ENCODE results near the gene NR6A1.

Gene NR6A1

GRCh38 chr9:124723352-124723751 lies 47.8 kb downstream of the NR6A1 start:
- TF ChIP-seq, protein P1, sequence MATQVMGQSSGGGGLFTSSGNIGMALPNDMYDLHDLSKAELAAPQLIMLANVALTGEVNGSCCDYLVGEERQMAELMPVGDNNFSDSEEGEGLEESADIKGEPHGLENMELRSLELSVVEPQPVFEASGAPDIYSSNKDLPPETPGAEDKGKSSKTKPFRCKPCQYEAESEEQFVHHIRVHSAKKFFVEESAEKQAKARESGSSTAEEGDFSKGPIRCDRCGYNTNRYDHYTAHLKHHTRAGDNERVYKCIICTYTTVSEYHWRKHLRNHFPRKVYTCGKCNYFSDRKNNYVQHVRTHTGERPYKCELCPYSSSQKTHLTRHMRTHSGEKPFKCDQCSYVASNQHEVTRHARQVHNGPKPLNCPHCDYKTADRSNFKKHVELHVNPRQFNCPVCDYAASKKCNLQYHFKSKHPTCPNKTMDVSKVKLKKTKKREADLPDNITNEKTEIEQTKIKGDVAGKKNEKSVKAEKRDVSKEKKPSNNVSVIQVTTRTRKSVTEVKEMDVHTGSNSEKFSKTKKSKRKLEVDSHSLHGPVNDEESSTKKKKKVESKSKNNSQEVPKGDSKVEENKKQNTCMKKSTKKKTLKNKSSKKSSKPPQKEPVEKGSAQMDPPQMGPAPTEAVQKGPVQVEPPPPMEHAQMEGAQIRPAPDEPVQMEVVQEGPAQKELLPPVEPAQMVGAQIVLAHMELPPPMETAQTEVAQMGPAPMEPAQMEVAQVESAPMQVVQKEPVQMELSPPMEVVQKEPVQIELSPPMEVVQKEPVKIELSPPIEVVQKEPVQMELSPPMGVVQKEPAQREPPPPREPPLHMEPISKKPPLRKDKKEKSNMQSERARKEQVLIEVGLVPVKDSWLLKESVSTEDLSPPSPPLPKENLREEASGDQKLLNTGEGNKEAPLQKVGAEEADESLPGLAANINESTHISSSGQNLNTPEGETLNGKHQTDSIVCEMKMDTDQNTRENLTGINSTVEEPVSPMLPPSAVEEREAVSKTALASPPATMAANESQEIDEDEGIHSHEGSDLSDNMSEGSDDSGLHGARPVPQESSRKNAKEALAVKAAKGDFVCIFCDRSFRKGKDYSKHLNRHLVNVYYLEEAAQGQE (IDR thresholded peaks at IDR 0.05; ENCODE audit: insufficient replicate concordance, low read depth) = no peak
- TF ChIP-seq POLR2AphosphoS5 (IDR thresholded peaks at IDR 0.05; ENCODE audit: low read depth) = no peak
- TF ChIP-seq SPI1 (IDR thresholded peaks at IDR 0.05; ENCODE audit: borderline replicate concordance, low read depth) = no peak
- TF ChIP-seq, protein P2, sequence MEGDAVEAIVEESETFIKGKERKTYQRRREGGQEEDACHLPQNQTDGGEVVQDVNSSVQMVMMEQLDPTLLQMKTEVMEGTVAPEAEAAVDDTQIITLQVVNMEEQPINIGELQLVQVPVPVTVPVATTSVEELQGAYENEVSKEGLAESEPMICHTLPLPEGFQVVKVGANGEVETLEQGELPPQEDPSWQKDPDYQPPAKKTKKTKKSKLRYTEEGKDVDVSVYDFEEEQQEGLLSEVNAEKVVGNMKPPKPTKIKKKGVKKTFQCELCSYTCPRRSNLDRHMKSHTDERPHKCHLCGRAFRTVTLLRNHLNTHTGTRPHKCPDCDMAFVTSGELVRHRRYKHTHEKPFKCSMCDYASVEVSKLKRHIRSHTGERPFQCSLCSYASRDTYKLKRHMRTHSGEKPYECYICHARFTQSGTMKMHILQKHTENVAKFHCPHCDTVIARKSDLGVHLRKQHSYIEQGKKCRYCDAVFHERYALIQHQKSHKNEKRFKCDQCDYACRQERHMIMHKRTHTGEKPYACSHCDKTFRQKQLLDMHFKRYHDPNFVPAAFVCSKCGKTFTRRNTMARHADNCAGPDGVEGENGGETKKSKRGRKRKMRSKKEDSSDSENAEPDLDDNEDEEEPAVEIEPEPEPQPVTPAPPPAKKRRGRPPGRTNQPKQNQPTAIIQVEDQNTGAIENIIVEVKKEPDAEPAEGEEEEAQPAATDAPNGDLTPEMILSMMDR (IDR thresholded peaks at IDR 0.05; ENCODE audit: insufficient read depth, low read length) = no peak
- no peak for TF ChIP-seq GABPA (IDR thresholded peaks at IDR 0.05; ENCODE audit: low read depth)
- no peak overlapping the region for H3K4me3 ChIP-seq (replicated peaks; ENCODE audit: insufficient read depth, low read length)
- H3K27me3 ChIP-seq (ENCODE audit: insufficient read depth, poor library complexity, severe bottlenecking) = no peaks in the 10 kb centered on the region
- no peak overlapping the region for H3K27ac ChIP-seq (replicated peaks)
- DNase-seq (ENCODE audit: low read depth in 1 of 2, low spot score in 1 of 2) = no peak

DNA sequence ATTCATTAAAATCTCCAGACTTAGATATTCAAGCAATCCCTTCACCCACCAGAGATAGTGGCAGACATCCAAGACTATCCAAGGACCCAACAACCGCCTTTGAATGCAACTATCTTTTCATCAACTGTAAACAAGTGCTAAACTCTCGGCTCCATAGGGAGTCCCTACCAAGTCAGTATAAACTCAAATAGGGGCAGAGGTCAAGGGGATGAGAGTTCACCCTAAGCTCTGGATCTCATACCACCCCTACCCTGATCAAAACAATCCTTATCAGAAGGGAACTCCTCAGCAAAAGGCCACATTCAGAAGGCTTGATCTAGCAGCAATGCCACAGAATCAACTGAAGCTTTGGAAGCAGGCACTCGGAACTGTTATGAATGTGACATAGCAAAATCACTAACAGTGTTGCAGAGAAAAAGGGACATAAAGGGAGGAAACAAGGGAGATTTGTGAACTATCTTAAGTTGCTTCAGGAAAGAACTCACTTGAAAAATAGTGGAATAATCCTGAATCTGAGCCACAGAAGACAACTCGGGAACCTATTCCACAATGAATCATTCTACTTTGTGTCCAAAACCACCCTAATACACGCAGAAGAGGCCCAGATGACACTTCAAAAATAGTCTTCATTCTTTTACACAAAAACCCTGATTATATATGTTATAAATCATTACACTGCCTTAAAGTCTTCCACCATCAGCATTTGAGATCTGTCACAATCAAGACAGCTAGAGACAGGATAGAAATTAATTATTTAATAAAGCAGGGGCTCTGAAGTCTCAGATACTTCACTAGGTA lies 49.8 kb downstream of the NR6A1 start:
- TF ChIP-seq POLR2AphosphoS5 (IDR thresholded peaks at IDR 0.05; ENCODE audit: low read depth) = no peak
- no peak for TF ChIP-seq GABPA (IDR thresholded peaks at IDR 0.05; ENCODE audit: low read depth)
- no peak for TF ChIP-seq SPI1 (IDR thresholded peaks at IDR 0.05; ENCODE audit: borderline replicate concordance, low read depth)
- TF ChIP-seq, protein P2 (IDR thresholded peaks at IDR 0.05; ENCODE audit: insufficient read depth, low read length) = no peak
- TF ChIP-seq, protein P1 (IDR thresholded peaks at IDR 0.05; ENCODE audit: insufficient replicate concordance, low read depth) = no peak
- Histone ChIP-seq H3K27ac (replicated peaks) (no peak overlapping the region), H3K4me3 (replicated peaks; ENCODE audit: insufficient read depth, low read length) (no peak overlapping the region), H3K27me3 (ENCODE audit: insufficient read depth, poor library complexity, severe bottlenecking) (no peaks in the 10 kb centered on the region)
- no peak for DNase-seq (ENCODE audit: low read depth in 1 of 2, low spot score in 1 of 2)

GRCh38 chr9:124720429-124721108 lies 50.5 kb downstream of the NR6A1 start:
- no peak for DNase-seq (ENCODE audit: low read depth in 1 of 2, low spot score in 1 of 2)
- no peak overlapping the region for H3K27ac ChIP-seq (replicated peaks)
- TF ChIP-seq, protein P1 (IDR thresholded peaks at IDR 0.05; ENCODE audit: insufficient replicate concordance, low read depth) = no peak
- TF ChIP-seq, protein P2 (IDR thresholded peaks at IDR 0.05; ENCODE audit: insufficient read depth, low read length) = no peak
- TF ChIP-seq GABPA (IDR thresholded peaks at IDR 0.05; ENCODE audit: low read depth) (no peak), POLR2AphosphoS5 (IDR thresholded peaks at IDR 0.05; ENCODE audit: low read depth) (no peak), SPI1 (IDR thresholded peaks at IDR 0.05; ENCODE audit: borderline replicate concordance, low read depth) (no peak)

More at GRCh38 chr9:124720429-124721108, 50.5 kb downstream of the NR6A1 start:
- Histone ChIP-seq H3K27me3 (ENCODE audit: insufficient read depth, poor library complexity, severe bottlenecking) (no peaks in the 10 kb centered on the region), H3K4me3 (replicated peaks; ENCODE audit: insufficient read depth, low read length) (no peak overlapping the region)

All from HL-60 (cell line).